ENCODE measurements around the gene KDM4B. TPM values are rescaled to one million over a fixed set of nuclear protein-coding genes. Genes with fewer than 3 reads are reported as not detected.

Gene KDM4B
- total and polyA plus RNA-seq, 10 of the 15 experiments (the other 5 are each of a cell fraction or from before 2014, with no cell fraction given), result 0.47 to 49.6 (median 16.2) TPM

DNA sequence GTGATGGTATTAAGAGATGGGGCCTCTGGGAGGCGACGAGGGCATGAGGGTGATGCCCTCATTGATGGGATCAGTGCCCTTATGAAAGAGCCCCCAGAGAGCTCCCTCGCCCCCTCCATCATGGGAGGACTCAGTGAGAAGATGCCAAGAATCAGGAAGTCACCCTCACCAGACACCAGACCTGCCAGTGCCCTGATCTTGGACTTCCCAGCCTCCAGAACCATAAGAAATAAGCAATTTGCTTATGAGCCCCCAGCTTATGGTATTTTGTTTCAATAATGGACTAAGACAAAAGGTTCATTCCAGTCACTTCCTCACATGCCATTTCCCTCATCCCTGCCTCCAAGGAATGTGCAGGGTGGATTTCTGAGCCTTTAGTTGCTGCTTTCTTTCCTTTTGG is 129.7 kb downstream of the KDM4B start:
- ChIA-PET RAD21 (ENCODE audit: unreplicated experiment) (no interaction called here), SMC1A (ENCODE audit: uncharacterized antibody, unreplicated experiment) (no interaction called here), CTCF (no interaction called here), POLR2A (no interaction called here)
- H4K20me1 ChIP-seq (ENCODE audit: control insufficient read depth, insufficient read depth), result no peaks in the 10 kb centered on the region
- H3K27me3 ChIP-seq (replicated peaks in 1 of 2; ENCODE audit: control insufficient read depth in 2 of 2, insufficient read depth in 2 of 2, low read length in 1 of 2), result no peaks in the 10 kb centered on the region
- 98% methylated on average over 3 of the region's 3 CpGs for WGBS (ENCODE audit: insufficient coverage, insufficient replicate concordance, low lambda C conversion rate, missing lambda C conversion rate)
- no peak for DNase-seq (ENCODE audit: low read depth, low spot score)
- TF ChIP-seq POLR2AphosphoS2 (IDR thresholded peaks at IDR 0.05; ENCODE audit: low read depth, low read length) (no peak), MXI1 (IDR thresholded peaks at IDR 0.05; ENCODE audit: low read depth, low read length) (no peak), NBN (IDR thresholded peaks at IDR 0.05) (no peak), CHD4 (IDR thresholded peaks at IDR 0.05) (no peak), E2F8 (IDR thresholded peaks at IDR 0.05; ENCODE audit: low read depth, partially characterized antibody) (no peak), KLF5 (IDR thresholded peaks at IDR 0.05; ENCODE audit: partially characterized antibody) (no peak), IKZF2 (IDR thresholded peaks at IDR 0.05) (no peak), ZBED1 (IDR thresholded peaks at IDR 0.05; ENCODE audit: borderline replicate concordance) (no peak), TCF12 (IDR thresholded peaks at IDR 0.05; ENCODE audit: low read depth, low read length) (no peak), PAX5 (IDR thresholded peaks at IDR 0.05; ENCODE audit: borderline replicate concordance, low read depth, low read length) (no peak), SREBF1 (IDR thresholded peaks at IDR 0.05; ENCODE audit: low read length) (no peak), TCF3 (IDR thresholded peaks at IDR 0.05; ENCODE audit: borderline replicate concordance, insufficient read depth, low read depth, low read length) (no peak)
- TF ChIP-seq, protein P1, sequence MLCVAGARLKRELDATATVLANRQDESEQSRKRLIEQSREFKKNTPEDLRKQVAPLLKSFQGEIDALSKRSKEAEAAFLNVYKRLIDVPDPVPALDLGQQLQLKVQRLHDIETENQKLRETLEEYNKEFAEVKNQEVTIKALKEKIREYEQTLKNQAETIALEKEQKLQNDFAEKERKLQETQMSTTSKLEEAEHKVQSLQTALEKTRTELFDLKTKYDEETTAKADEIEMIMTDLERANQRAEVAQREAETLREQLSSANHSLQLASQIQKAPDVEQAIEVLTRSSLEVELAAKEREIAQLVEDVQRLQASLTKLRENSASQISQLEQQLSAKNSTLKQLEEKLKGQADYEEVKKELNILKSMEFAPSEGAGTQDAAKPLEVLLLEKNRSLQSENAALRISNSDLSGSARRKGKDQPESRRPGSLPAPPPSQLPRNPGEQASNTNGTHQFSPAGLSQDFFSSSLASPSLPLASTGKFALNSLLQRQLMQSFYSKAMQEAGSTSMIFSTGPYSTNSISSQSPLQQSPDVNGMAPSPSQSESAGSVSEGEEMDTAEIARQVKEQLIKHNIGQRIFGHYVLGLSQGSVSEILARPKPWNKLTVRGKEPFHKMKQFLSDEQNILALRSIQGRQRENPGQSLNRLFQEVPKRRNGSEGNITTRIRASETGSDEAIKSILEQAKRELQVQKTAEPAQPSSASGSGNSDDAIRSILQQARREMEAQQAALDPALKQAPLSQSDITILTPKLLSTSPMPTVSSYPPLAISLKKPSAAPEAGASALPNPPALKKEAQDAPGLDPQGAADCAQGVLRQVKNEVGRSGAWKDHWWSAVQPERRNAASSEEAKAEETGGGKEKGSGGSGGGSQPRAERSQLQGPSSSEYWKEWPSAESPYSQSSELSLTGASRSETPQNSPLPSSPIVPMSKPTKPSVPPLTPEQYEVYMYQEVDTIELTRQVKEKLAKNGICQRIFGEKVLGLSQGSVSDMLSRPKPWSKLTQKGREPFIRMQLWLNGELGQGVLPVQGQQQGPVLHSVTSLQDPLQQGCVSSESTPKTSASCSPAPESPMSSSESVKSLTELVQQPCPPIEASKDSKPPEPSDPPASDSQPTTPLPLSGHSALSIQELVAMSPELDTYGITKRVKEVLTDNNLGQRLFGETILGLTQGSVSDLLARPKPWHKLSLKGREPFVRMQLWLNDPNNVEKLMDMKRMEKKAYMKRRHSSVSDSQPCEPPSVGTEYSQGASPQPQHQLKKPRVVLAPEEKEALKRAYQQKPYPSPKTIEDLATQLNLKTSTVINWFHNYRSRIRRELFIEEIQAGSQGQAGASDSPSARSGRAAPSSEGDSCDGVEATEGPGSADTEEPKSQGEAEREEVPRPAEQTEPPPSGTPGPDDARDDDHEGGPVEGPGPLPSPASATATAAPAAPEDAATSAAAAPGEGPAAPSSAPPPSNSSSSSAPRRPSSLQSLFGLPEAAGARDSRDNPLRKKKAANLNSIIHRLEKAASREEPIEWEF (IDR thresholded peaks at IDR 0.05; ENCODE audit: insufficient replicate concordance, low read depth, low read length), result no peak
- H3K36me3 ChIP-seq (ENCODE audit: control insufficient read depth in 2 of 2, insufficient read depth in 2 of 2, low read length in 1 of 2), result peaks cover 3 to 6% of the 10 kb centered on the region in 2 experiments; a peak in 3 of 4 replicates
- no peak overlapping the region for H3K27ac ChIP-seq (ENCODE audit: control insufficient read depth, insufficient read depth)
- BruUV-seq (replicated peaks), result no TSS peak
- H2AFZ ChIP-seq (ENCODE audit: control insufficient read depth, low read depth, low read length), result no peak overlapping the region
- in situ Hi-C loops (cut with MboI) (no loop called here), intact Hi-C loops (cut with micrococcal nuclease; ENCODE audit: unreplicated experiment) (no loop called here)
- H3K4me2 ChIP-seq (ENCODE audit: control insufficient read depth, insufficient read depth), result no peak overlapping the region
- H3K4me1 ChIP-seq (ENCODE audit: control insufficient read depth, insufficient read depth, low read length), result no peaks in the 10 kb centered on the region
- H3K4me3 ChIP-seq, result no peak overlapping the region
- H3K79me2 ChIP-seq (ENCODE audit: control insufficient read depth, insufficient read depth, low read length), result no peaks in the 10 kb centered on the region
- FAIRE-seq, result no peak
- H3K9ac ChIP-seq (ENCODE audit: control insufficient read depth, insufficient read depth, low read length), result no peak overlapping the region
- H3K9me3 ChIP-seq (replicated peaks; ENCODE audit: control insufficient read depth, insufficient read depth, low read length), result peaks cover 27% of the 10 kb centered on the region; the same call in 2 of the 3 replicates
- no peak for ATAC-seq

Data from GM12878 (cell line).